ENCODE measurements around the gene PAF1. TPM values are rescaled to one million over a fixed set of nuclear protein-coding genes. Genes with fewer than 3 reads are reported as not detected.

Gene PAF1
- total RNA-seq, 1 experiment from 2014 or later: 53.5 TPM

DNA sequence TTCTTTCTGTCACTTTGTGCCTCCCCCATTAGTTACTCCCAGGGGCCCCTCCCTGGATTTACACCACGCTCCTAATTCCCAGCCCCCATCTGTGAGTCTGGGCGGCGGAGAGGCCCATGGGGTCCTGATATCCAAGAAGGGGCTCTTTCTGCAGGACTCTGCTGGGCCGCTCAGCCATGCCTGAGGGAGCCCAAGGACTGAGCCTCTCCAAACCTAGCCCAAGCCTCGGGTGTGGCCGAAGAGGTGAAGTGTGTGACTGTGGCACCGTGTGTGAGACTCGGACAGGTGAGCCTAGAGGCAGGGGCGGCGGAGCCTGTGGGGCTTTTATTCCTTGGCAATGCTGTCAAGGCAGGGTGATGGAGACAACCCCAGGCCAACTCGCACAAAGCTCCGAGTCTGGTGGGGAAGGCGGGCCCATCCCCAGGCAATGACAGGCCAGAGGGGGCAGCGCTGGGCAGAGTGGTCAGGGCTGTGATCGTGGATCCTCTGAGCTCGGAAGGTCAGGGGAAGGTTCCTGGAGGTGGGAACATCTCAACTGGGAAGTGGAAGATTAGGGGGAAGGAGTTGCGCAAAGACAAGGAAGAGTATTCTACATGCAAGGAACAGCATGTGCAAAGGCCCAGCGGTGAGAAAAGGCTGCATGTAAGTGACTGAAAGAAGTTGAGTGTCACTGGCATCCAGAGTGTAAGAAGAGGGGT, 23.2 kb upstream of the PAF1 start:
- DNase-seq (ENCODE audit: low read depth, low spot score) (no peak), ATAC-seq (no peak)
- Histone ChIP-seq H3K4me2 (ENCODE audit: low read length) (peak overlapping the region; percentile 19; the same call in 1 of the 2 replicates), H3K9me3 (ENCODE audit: control insufficient read depth in 1 of 2, insufficient read depth in 1 of 2, low read depth in 1 of 2, low read length in 2 of 2) (no peaks in the 10 kb centered on the region), H3K79me2 (ENCODE audit: insufficient read depth, low read length) (no peaks in the 10 kb centered on the region; the same call in none of the 2 replicates), H3K4me3 (replicated peaks in 1 of 2; ENCODE audit: low read depth in 1 of 2, low read length in 2 of 2) (no peak overlapping the region), H3K9ac (ENCODE audit: low read length) (no peak overlapping the region), H3K27me3 (ENCODE audit: insufficient read depth, low read length) (no peaks in the 10 kb centered on the region), H2AFZ (ENCODE audit: low read depth, low read length, poor library complexity, severe bottlenecking) (no peak overlapping the region), H3K27ac (ENCODE audit: low read depth, low read length) (0 out of 2 replicates have a peak overlapping the region, but pooled peaks have one; percentile 26), H3K4me1 (ENCODE audit: control insufficient read depth in 1 of 2, insufficient read depth in 2 of 2, low read length in 2 of 2) (peaks cover 23 to 55% of the 10 kb centered on the region in 2 experiments), H3K36me3 (ENCODE audit: control insufficient read depth in 1 of 2, insufficient read depth in 2 of 2, low read length in 2 of 2) (0 out of 4 replicates have a peak, but pooled peaks cover 0 to 3% of the 10 kb centered on the region in 2 experiments), H4K20me1 (ENCODE audit: insufficient read depth) (no peaks in the 10 kb centered on the region), H3K9me2 (ENCODE audit: insufficient read depth) (no peaks in the 10 kb centered on the region)
- CTCF ChIA-PET: interaction anchor here (0.6 to 1.7 kb wide), 5 partner anchors 14 to 195 kb away, joined by 3 to 8 read pairs (median 3); partner anchors contain the start of genes MED29 and PAF1
- TF ChIP-seq FOSL1 (IDR thresholded peaks at IDR 0.05; ENCODE audit: low read depth): no peak
- TF ChIP-seq TCF7L2 (IDR thresholded peaks at IDR 0.05; ENCODE audit: borderline replicate concordance, extremely low read depth, insufficient read depth, insufficient read length): no peak
- TF ChIP-seq POLR2AphosphoS5 (IDR thresholded peaks at IDR 0.05; ENCODE audit: low read depth, low read length): no peak
- TF ChIP-seq, protein P1, sequence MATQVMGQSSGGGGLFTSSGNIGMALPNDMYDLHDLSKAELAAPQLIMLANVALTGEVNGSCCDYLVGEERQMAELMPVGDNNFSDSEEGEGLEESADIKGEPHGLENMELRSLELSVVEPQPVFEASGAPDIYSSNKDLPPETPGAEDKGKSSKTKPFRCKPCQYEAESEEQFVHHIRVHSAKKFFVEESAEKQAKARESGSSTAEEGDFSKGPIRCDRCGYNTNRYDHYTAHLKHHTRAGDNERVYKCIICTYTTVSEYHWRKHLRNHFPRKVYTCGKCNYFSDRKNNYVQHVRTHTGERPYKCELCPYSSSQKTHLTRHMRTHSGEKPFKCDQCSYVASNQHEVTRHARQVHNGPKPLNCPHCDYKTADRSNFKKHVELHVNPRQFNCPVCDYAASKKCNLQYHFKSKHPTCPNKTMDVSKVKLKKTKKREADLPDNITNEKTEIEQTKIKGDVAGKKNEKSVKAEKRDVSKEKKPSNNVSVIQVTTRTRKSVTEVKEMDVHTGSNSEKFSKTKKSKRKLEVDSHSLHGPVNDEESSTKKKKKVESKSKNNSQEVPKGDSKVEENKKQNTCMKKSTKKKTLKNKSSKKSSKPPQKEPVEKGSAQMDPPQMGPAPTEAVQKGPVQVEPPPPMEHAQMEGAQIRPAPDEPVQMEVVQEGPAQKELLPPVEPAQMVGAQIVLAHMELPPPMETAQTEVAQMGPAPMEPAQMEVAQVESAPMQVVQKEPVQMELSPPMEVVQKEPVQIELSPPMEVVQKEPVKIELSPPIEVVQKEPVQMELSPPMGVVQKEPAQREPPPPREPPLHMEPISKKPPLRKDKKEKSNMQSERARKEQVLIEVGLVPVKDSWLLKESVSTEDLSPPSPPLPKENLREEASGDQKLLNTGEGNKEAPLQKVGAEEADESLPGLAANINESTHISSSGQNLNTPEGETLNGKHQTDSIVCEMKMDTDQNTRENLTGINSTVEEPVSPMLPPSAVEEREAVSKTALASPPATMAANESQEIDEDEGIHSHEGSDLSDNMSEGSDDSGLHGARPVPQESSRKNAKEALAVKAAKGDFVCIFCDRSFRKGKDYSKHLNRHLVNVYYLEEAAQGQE (IDR thresholded peaks at IDR 0.05; ENCODE audit: low read depth): no peak
- no peak for TF ChIP-seq EGR1 (IDR thresholded peaks at IDR 0.05; ENCODE audit: low read depth)
- TF ChIP-seq, protein P2, sequence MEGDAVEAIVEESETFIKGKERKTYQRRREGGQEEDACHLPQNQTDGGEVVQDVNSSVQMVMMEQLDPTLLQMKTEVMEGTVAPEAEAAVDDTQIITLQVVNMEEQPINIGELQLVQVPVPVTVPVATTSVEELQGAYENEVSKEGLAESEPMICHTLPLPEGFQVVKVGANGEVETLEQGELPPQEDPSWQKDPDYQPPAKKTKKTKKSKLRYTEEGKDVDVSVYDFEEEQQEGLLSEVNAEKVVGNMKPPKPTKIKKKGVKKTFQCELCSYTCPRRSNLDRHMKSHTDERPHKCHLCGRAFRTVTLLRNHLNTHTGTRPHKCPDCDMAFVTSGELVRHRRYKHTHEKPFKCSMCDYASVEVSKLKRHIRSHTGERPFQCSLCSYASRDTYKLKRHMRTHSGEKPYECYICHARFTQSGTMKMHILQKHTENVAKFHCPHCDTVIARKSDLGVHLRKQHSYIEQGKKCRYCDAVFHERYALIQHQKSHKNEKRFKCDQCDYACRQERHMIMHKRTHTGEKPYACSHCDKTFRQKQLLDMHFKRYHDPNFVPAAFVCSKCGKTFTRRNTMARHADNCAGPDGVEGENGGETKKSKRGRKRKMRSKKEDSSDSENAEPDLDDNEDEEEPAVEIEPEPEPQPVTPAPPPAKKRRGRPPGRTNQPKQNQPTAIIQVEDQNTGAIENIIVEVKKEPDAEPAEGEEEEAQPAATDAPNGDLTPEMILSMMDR (IDR thresholded peaks at IDR 0.05 in 2 of 3, conservative IDR thresholded peaks at IDR 0.05 in 1 of 3; ENCODE audit: borderline replicate concordance in 1 of 3, insufficient read depth in 1 of 3, low read depth in 2 of 3, low read length in 2 of 3): peak in 2 of 3 experiments; percentile 33 to 35; a peak in 4 of 6 replicates
- no peak for TF ChIP-seq RAD21 (IDR thresholded peaks at IDR 0.05; ENCODE audit: low read depth)
- RAD21 ChIA-PET (ENCODE audit: low non-redundant PET in 1 of 2, low total read pairs in 2 of 2, uncharacterized antibody in 2 of 2, unreplicated experiment in 2 of 2): interaction anchor here (0.6 kb wide), 2 partner anchors 25 to 222 kb away, joined by 3 read pairs; no protein-coding TSS in a partner anchor
- intact Hi-C loops (cut with micrococcal nuclease): loop anchor here (5.0 kb wide), 1 partner anchor 72 kb away; the partner anchor contains the start of gene SAMD4B
- no TSS peak for BruUV-seq (replicated peaks)
- POLR2A ChIA-PET: interaction anchor here (1.2 to 1.5 kb wide), 3 partner anchors 16 to 23 kb away, joined by 4 to 5 read pairs (median 5); partner anchors contain the start of genes MED29, PAF1 and RPS16
